ENCODE data around the gene TIAM2.

DNA sequence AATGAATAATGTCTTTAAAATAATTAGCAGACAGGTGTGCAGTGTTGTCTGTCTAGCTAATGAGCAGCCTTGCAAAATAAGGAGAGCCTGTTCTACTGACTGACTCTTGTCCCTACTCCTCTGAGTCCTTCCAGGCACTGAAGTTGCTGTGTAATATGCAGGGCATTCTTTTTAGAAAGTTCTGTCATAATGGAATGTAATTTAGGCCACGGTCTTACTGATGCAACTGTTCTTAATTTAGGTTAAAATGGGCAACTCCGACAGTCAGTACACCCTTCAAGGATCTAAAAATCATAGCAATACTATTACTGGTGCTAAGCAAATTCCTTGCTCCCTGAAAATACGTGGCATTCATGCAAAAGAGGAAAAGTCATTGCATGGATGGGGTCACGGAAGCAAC, 133.9 kb downstream of the TIAM2 start:
- no peak for TF ChIP-seq POLR2A (IDR thresholded peaks at IDR 0.05)
- TF ChIP-seq, protein P1, sequence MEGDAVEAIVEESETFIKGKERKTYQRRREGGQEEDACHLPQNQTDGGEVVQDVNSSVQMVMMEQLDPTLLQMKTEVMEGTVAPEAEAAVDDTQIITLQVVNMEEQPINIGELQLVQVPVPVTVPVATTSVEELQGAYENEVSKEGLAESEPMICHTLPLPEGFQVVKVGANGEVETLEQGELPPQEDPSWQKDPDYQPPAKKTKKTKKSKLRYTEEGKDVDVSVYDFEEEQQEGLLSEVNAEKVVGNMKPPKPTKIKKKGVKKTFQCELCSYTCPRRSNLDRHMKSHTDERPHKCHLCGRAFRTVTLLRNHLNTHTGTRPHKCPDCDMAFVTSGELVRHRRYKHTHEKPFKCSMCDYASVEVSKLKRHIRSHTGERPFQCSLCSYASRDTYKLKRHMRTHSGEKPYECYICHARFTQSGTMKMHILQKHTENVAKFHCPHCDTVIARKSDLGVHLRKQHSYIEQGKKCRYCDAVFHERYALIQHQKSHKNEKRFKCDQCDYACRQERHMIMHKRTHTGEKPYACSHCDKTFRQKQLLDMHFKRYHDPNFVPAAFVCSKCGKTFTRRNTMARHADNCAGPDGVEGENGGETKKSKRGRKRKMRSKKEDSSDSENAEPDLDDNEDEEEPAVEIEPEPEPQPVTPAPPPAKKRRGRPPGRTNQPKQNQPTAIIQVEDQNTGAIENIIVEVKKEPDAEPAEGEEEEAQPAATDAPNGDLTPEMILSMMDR (IDR thresholded peaks at IDR 0.05): no peak
